GM19193 (cell line): ENCODE measurements around the gene CASKIN1.

Source experiments
- POLR2A ChIP-seq: IDR thresholded peaks from 4 replicates; pipeline ENCODE4 v1.6.1; 2011; ENCODE audit not compliant: insufficient read depth, insufficient read length; ENCODE audit errors: extremely low read depth

Gene CASKIN1

GRCh38 chr16:2176047-2176446 lies 20.4 kb downstream of the CASKIN1 start:
- no peak for TF ChIP-seq POLR2A

DNA sequence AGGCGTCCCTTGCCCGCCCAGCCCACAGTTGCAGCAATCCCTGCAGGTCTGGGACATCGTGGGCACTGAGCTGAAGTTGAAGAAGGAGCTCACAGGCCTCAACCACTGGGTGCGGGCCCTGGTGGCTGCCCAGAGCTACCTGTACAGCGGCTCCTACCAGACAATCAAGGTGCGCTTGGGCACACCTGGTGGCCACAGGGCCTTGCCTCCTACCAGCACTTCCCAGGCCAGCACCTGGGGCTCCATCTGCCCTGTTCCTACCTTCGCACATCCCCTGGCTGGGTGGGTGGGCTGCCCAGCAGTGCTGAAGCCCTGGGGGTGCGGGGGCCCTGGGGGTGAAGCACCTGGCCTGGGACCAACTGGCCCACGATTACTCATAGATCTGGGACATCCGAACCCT lies 21.0 kb downstream of the CASKIN1 start:
- TF ChIP-seq POLR2A, result no peak

- TF ChIP-seq POLR2A, result no peak
Observed at GRCh38 chr16:2174396-2175131, 21.8 kb downstream of the CASKIN1 start.

- no peak for TF ChIP-seq POLR2A
Observed at GRCh38 chr16:2173916-2174315, 22.5 kb downstream of the CASKIN1 start.

- TF ChIP-seq POLR2A, result no peak
Observed at GRCh38 chr16:2173366-2173765, 23.0 kb downstream of the CASKIN1 start.

GRCh38 chr16:2172688-2173335 lies 23.6 kb downstream of the CASKIN1 start:
- TF ChIP-seq POLR2A, result no peak

DNA sequence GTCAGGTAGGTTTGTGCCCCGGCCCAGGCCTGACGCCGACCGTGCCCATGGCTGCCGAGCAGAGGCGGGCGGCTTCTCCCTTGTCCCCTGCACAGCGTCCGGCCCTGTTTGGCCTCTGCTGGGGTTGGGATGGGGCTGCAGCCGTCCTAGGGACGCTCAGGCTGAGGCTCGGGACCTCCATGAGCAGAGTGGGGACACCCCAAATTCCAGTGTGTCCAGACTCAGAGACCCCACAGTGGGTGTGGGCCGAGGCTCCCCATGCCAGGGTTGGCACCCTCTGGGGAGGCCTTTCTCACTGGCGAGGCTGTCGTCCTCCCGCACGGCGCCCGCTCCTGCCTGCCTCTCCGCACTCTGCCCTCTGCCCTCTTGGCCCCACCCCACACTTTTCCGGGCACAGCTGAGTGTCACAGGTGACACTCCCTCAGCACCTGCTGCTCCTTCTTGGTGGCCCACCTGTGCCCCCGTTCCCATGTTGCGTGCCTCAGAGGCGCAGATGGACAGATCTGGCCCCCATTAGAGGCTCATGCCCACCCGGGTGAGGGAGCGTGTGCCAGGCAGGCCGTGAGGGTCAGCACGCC lies 24.7 kb downstream of the CASKIN1 start:
- TF ChIP-seq POLR2A, result no peak

GRCh38 chr16:2170587-2171435 lies 25.6 kb downstream of the CASKIN1 start:
- TF ChIP-seq POLR2A, result no peak

GRCh38 chr16:2170080-2170479 lies 26.3 kb downstream of the CASKIN1 start:
- no peak for TF ChIP-seq POLR2A

DNA sequence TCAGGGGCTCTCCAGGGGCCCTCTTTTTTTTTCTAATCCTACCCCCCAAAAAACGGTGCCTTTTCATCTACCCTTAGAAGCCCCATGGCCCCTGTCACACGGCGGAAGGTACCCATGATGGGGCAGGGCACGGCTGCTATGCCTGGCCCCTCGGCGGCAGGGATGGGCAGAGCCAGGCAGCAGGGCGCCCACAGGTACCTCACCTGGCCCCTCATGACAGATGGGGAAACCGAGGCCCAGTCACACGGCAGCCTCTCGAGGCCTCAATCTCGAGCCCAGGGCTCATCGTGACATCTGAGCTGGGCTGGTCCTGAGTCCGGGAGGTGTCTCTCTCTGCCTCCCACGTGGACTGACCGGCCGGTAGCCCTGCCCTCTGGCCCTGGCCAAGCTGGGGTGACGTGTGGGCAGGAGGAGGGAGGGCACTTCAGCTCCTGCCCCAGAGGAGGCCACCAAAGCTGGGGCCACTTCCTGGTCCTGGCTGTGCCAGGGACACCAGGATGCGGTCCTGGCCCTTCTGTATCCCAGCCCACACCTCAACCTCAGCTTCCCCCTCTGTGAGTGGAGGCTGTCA lies 29.3 kb downstream of the CASKIN1 start:
- TF ChIP-seq POLR2A, result no peak

GRCh38 chr16:2166263-2167067 lies 29.9 kb downstream of the CASKIN1 start:
- no peak for TF ChIP-seq POLR2A

- TF ChIP-seq POLR2A, result no peak
Observed at GRCh38 chr16:2165861-2166260, 30.5 kb downstream of the CASKIN1 start.

DNA sequence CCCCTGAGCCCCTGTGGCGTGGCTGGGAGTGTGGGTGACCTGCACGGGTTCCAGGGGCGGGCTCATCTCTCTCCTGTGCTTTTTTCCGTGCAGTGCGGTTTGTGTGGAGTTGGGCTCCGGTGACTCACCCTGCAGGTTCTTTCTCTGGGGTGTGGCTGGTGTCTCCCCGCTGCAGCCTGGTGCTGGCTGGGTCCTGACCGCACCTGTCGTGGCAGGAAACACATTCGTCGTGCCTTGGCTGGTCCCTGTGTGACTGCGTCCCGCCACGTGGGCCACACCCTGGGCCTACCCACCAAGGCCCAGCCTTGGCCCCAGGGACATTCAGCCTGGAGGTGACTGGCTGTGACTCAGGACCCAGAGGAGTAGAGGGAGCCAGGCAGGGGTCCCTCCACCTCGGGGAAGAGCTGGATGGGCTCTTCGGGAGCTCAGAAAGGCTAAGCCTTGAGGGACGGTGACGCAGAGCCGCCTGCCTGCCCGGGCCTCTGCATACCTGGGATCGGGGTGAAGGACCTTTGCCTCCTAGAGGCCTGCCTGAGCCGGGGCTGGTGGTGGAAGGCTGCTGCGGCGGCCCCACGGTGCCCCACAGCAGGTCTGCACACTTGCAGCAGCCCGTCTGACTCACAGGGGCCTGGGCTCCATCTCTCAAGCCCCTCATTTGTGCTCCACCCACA lies 33.1 kb downstream of the CASKIN1 start:
- no peak for TF ChIP-seq POLR2A
